ENCODE results near the gene TFF1.

DNA sequence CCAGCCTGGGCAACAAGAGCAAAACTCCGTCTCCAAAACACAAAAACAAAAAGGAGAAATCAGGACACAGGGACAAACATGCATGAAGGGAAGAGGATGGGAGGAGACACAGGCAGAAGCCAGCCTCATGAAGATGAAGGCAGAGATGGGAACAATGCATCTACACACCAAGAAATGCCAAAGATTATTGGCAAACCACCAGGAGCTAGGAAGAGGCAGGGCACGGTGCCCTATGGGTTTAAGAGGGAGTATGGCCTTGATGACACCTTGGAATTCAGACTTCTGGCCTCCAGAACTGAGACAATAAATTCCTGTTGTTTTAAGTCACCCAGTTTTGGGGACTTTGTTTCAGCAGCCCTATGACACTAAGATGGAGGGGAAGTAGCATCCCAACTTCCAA, 24.4 kb upstream of the TFF1 start:
- TF ChIP-seq, protein P1, sequence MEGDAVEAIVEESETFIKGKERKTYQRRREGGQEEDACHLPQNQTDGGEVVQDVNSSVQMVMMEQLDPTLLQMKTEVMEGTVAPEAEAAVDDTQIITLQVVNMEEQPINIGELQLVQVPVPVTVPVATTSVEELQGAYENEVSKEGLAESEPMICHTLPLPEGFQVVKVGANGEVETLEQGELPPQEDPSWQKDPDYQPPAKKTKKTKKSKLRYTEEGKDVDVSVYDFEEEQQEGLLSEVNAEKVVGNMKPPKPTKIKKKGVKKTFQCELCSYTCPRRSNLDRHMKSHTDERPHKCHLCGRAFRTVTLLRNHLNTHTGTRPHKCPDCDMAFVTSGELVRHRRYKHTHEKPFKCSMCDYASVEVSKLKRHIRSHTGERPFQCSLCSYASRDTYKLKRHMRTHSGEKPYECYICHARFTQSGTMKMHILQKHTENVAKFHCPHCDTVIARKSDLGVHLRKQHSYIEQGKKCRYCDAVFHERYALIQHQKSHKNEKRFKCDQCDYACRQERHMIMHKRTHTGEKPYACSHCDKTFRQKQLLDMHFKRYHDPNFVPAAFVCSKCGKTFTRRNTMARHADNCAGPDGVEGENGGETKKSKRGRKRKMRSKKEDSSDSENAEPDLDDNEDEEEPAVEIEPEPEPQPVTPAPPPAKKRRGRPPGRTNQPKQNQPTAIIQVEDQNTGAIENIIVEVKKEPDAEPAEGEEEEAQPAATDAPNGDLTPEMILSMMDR (IDR thresholded peaks at IDR 0.05; ENCODE audit: low read length): no peak
- no peak for TF ChIP-seq EZH2 (IDR thresholded peaks at IDR 0.05; ENCODE audit: borderline replicate concordance, low read length)

Measured in OCI-LY1 (cell line).